NCI-H524 (cell line): Measurements from ENCODE around the gene TYSND1.

Experiments
- DNase-seq, 2 experiments: peaks; one replicate each; lab custom pipeline; 2025; lab: John Stamatoyannopoulos, UW

Gene TYSND1

DNA sequence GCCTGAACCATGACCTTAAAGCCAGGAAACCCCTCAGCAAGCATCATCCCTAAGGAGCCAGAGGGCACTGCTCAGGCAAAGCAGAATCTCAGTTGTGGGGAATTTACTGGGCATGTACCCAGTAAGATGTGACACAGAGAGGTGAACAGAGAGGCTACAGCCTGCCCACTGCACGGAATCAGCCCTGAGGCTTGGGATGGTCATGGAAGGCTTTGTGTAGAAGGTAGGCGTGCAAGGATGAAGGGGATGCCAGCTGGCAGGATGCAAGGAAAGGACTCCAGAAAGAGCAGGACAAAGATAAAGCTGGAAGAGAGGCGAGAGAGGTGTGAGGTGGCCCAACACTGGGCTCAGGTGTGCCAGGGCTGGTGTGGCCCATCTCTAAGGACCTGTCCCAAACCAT, 11.5 kb downstream of the TYSND1 start:
- DNase-seq: no peak

- peak in 1 of 2 experiments; percentile 23 for DNase-seq
Measured at GRCh38 chr10:70132098-70133029, 14.1 kb downstream of the TYSND1 start, which contains the start of gene AIFM2. Gene AIFM2, minus strand, starts transcription at chr10:70132825. Its CDS starts 8,741 bp downstream, at chr10:70124084.

GRCh38 chr10:70131560-70131937, 15.0 kb downstream of the TYSND1 start:
- DNase-seq: no peak

DNA sequence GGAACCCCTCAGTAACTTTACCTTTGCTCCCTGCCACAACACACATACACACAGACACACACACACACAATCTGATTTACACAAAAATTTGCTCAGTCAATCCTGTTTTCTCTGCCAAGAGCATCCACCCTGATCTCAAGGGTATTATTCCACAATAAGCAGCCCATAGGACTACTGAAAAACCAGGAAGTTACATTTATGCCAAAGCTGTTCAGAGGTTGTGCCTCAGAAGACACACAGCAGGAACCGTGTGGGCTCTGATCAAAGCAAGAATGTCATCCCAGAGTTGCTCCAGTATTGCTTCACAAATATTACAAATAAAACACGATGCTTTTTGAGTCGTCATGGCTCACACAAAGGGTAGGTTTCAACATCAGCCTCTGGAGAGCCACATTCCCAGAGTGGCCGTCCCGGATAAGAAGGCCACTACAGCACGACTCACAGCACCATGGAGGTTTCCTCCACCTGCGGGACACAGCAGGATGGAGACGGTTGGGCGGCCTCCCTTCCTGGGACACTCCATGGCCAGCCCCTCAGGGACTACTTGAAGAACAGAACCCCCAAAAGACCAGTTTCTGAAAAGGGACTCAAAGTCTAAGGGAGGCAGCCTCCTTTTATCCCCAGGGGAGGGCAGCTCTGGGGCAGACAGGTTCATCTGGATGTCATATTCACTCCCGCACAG, 15.5 kb downstream of the TYSND1 start:
- no peak for DNase-seq

DNA sequence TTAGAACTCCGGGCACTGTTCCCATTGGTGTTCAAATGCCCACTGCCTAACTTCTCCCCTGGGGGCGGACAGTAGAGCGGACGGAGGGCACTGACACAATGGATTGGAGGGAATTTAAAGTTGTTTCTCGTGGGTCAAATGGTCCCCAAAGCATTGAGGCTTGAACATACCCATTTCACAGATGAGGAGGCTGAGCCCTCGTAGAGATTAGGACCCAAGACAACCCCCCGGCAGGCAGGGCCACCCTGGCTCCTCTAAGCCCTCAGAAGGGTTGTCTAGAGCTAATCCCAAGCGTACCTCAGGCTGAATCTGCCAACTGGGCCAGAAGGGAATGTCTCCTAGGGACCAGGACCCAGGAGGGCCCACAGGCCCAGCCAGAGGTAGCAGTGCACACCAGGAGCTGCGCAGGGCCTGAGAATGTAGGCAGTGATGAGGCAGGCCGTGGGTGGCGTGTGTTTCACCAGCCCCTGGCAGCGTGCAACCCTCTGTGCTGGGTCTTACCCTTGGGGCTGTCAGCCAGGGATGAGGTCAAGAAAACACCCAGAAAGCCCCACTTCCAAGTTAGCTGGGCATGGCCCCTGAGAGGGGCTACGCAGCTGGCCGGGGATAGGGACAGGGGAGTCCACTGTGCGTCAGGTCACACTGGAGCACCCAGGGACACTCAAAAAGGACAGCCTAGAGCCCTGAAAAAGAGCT, 19.7 kb downstream of the TYSND1 start:
- no peak for DNase-seq

DNA sequence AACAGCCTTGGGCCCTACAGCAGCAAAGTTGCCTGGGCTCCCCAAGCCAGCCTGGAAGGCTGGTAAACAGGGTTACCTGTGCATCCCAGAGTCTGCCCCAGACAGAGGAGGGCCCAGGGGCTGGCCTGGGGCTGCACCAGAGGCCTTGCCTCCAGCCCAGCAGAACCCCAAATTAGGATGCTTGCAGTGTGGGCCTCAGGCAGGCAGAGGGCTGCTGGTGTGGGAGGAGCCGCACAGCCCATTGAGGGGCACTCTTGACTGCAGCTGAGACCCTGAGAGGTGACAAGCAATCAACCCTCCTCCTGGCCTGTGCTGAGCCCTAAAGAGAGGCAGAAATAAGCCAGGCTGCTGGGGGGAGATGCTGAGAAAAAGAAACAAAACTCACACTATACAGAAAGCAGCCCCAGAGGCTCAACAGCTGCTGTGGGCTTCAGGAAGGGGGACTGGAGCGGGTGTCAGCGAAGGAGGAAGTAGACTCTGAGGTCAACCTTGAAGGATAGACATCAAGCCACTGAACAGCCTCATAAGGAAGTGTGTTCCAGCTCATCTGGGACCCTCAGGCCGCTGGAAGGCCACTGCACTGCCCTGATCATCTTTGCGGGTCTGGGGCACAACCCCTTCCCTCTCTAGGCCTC, 20.5 kb downstream of the TYSND1 start:
- DNase-seq: no peak

GRCh38 chr10:70124918-70125317, 21.6 kb downstream of the TYSND1 start:
- no peak for DNase-seq

- no peak for DNase-seq
Measured at GRCh38 chr10:70124415-70124814, 22.1 kb downstream of the TYSND1 start.

DNA sequence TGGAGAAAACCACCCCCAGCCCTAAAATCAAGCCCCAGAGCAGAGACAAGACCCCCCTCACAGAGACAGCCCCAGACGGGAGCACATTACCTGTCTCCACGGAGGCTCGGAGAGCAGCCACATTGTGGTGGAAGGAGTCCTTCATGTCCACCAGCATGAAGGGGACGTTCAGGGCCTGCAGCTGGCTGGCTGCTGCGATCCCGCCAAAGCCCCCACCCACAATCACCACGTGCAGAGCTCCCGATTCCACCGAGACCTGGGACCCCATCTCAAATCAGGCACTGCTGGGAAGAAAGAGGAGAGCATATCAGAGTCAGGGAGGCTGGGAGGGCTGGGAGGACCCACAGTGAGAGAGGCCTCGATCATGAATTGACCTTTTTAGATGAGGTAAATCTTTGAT, 22.7 kb downstream of the TYSND1 start:
- no peak for DNase-seq

DNA sequence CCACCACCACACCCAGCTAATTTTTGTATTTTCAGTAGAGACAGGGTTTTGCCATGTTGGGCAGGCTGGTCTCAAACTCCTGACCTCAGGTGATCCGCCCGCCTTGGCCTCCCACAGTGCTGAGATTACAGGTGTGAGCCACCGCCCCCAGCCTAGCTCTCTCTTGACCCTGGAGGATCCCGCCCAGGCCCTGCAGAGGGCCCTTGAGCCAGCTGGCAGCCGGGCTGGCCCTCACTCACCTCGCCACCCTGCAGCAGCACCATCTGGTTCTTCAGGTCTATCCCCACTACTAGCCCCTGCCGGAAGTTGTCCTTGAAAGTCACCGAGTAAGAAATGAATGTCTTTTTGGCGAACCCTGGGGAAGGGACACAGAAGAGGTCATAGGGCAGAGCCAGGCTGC, 23.3 kb downstream of the TYSND1 start:
- DNase-seq: peak; percentile 14 to 58

- no peak for DNase-seq
Measured at GRCh38 chr10:70122742-70123141, 23.8 kb downstream of the TYSND1 start.

DNA sequence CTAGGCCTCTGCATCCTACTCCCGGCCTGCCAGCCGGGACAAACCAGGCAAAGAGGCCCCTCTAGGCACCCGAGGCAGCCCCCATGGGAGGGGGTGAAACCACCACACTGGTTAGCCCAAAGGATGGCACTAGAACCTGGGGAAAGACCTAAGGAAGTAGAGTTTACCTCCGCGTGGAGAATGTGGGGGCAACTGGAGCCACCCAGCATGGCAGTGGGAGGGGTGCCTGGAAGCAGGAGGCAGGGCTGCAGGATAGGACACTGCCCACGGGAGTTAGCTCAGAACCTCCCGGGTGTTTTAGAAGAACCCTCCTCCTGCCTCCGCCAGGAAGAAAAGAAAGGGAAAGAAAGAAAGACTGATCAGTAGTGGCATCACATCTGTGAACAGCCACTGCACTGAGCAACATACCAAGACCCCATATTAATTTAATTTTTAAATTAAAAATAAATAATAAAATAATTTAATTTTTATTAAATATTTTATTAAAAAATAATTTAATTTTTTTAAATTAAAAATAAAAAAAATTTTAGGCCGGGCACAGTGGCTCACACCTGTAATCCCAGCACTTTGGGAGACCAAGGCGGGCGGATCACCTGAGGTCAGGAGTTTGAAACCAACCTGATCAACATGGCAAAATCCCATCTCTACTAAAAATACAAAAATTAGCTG, 25.1 kb downstream of the TYSND1 start:
- DNase-seq: no peak

DNA sequence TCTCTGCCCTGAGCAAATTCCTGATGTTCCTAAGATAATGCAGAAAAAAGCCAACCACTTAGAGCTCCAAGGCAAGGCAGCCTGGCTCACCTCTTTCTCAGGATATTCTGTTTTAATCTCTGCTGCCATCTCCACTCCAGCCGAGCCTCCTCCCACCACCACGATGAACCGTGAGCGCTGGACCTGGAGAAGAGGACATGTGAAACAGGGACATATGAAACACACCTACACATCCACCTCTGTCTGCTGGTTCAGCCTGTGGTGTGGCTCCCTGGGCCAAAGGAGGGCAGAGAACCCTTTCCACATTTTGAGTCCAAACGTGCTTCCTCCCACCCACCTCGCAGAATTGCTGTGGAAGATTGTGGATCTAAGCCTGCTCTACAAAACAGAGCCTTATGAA, 26.1 kb downstream of the TYSND1 start:
- DNase-seq: no peak

- no peak for DNase-seq
Measured at GRCh38 chr10:70119623-70120022, 26.9 kb downstream of the TYSND1 start.

- DNase-seq: no peak
Measured at GRCh38 chr10:70119197-70119596, 27.3 kb downstream of the TYSND1 start.

- DNase-seq: no peak
Measured at GRCh38 chr10:70118196-70118595, 28.3 kb downstream of the TYSND1 start.

GRCh38 chr10:70117646-70118045, 28.9 kb downstream of the TYSND1 start:
- DNase-seq: no peak

- DNase-seq: peak in 1 of 2 experiments; percentile 2
Measured at GRCh38 chr10:70115948-70116682, 30.4 kb downstream of the TYSND1 start.

GRCh38 chr10:70114902-70115301, 31.6 kb downstream of the TYSND1 start:
- DNase-seq: no peak

DNA sequence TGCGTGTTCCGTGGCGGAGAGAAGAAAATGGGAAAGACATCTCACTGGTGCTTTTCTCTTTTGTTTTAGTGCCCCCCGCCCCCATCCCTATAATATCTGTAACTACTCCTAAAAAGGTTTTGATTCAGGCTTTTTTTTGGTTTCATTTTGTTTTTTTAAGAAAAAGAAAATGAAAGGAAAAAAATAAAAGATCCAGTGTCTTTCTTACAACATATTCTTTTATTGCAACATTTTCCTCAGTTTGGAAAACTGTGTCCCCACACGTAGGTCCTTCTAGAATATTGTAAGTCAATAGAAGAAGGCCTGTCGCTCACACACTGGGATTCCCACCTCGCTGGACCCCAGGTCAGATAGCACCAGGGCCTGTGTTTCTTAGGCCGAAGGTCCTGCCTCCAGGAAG, 34.4 kb downstream of the TYSND1 start:
- no peak for DNase-seq

- DNase-seq: no peak
Measured at GRCh38 chr10:70111496-70111895, 35.0 kb downstream of the TYSND1 start.
